GM18526 (cell line): ENCODE results near the gene SERTAD3.
A peak's percentile ranks its signal among the peaks of the same experiment; 100 is the strongest.

Source experiments
- POLR2A ChIP-seq: IDR thresholded peaks from 3 replicates; pipeline ENCODE4 v1.6.1; 2011; ENCODE audit not compliant: insufficient read length; ENCODE audit errors: extremely low read depth

Gene SERTAD3

DNA sequence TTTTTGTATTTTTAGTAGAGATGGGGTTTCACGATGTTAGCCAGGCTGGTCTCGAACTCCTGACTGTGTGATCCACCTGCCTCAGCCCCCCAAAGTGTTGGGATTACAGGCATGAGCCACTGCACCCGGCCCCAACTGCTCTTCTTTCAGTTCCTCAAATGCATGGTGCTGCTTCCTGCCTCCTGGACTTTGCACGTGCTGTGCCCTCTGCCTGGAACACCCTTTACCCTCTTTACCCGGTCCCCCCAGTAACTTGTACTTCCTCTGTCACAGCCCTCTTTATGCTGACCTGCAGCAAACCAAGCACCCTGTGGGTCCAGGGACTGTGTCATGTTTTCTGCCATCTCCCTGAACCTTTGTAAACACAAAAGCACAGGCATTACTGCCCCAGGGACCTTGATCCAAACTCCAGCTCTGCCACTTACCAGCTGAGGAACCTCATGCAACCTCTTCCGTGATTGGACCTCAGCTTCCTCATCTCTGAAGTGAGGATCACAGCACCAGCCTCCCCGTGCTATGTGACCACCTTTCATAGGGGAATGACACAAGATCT is 17.6 kb upstream of the SERTAD3 start:
- no peak for TF ChIP-seq POLR2A

DNA sequence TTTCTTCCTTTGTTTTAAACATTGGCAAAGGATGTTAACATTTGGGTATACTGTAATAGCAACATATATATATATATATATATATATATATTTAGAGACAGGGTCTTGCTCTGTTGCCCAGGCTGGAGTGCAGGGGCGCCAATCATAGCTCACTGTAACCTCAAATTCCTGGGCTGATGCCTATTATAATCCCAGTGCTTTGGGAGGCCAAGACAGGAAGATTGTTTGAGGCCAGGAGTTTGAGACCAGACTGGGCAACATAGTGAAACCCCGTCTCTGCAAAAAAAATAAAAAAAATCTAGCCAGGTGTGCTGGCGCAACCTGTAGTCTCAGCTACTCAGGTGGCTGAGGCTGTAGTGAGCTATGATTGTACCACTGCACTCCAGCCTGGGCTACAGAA is 16.1 kb upstream of the SERTAD3 start:
- no peak for TF ChIP-seq POLR2A

DNA sequence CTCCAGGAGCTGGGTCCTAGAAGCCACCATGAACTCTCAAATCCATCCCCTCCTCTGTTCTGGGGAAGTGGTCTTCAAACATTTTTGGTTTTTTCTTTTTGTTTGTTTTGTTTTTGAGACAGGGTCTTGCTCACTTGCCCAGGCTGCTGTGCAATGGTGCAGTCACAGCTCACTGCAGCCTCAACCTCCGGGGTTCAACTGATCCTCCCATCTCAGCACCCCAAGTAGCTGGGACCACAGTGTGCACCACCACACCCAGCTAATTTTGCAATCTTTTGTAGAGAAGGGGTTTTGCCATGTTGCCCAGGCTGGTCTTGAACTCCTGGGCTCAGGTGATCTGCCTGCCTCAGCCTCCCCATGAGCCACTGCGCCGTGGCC is 14.5 kb upstream of the SERTAD3 start:
- no peak for TF ChIP-seq POLR2A

DNA sequence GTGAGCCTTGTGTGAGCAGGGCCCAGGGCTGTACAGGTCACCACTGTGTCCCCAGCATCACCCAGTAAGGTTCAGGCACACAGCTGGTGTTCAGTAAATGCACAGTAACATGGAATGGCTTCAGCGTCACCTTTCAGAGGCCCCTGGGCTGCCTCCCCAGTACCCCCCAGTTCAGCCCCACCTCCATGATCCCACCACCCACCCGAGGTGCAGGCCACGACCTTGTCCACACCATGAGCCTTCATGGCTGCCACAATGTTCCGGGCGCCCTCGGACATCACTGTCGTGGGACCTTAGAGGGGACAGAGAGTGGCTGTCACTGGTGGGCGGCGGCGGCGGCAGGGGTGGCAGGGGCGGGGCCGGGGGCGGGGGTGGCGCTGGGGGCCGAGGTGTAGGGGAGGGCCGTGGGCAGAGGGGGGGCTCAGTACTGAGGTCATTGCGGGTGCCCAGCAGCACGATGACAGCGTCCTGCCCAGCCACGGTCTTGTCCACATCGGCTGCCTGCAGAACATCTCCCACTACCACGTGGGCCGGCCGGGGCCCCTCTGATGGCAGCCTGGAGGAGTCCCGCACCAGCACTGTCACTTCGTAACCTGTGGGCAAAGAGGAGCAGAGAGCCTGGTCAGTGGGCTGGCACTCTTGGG is 13.9 kb upstream of the SERTAD3 start:
- TF ChIP-seq POLR2A: no peak

DNA sequence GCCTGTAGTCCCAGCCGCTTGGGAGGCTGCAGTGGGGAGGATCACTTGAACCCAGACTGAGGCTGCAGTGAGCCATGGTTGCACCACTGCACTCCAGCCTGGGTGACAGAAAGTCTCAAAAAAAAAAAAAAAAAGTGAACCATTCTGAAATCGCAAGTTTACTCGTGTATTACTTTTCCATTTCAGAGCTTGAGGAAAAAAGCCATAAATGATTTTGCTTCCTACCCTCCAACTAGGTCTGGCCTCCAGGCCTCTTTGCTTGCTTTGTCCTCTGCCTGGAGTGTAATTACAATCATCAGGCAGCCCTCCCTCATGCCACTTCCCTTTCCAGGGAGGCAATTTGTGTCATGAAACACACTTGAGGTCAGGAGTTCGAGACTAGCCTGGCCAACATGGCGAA is 12.9 kb upstream of the SERTAD3 start:
- no peak for TF ChIP-seq POLR2A

DNA sequence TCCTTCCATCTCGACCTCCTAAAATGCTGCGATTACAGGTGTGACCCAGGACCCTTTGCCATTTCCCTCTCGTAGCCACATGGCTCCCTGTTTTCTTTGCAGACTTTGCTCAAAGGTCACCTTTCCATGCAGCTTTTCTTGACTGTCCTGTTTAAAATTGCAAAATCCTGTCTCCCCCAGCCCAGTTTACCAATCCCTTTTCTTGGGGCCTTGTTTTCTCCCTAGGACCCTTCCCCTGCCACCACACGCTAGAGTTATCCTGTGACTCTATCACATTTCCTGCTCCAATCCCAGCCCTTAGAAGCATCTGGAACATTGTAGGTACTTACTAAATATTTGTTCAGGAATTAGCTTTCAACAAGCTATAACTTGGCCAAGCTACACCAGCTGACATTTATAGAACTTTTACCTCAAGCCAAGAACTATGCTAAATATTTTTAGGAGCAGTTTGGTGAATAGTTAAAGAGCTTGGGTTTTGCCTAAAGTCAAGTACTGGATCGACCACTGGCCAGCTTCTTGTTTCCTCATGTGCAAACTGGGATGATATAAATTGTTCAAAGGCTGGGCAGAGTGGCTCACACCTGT is 9.1 kb upstream of the SERTAD3 start:
- TF ChIP-seq POLR2A: no peak

DNA sequence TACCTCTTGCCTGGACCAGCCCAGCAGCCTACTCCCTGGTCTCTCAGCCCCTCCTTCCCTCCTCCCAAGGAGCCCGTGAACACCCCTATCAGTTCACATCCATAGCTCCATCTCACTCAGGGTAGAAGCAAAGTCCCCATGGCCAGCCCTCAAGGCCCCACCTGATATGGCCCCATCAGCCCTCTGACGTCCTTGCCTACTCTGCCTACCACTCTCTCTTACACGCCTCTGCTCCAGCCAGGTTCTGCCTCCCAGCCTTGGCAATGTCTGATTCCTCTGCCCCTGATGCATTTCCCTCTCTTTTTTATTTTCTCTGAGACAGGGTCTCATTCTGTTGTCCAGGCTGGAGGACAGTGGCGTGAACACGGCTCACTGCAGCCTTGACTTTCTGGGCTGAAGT is 7.9 kb upstream of the SERTAD3 start:
- no peak for TF ChIP-seq POLR2A

DNA sequence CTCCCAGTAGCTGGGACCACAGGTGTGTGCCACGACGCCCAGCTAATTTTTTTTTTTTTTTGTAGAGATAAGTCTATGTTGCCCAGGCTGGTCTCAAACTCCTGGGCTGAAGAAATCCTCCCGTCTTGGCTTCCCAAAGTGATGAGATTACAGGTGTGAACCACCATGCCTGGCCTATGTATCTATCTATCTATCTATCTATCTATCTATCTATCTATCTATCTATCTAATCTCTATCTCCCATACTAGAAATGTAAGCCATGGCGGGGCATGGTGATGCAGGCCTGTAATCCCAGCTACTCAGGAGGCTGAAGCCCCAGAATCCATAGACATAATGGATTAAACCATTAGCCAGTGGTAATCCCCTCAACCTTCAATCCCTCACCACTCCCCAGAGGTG is 6.5 kb upstream of the SERTAD3 start:
- TF ChIP-seq POLR2A: no peak

DNA sequence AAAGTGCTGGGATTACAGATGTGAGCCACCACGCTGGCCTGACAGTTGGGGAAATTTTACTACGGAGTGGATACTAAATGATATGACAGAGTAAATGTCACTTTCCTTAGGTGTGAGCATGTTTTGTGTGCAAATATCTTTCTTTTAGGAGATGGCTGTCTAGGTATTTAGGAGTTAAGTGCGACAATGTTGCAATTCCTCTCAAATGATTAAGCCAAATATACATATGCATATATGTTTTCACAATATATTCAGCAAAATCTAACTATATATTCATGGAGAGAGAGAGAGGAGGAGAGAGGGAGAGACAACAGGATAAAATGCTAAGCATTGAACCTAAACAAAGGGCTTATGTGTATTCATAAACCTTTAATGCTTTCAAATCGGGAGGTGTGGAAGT is 5.4 kb upstream of the SERTAD3 start:
- no peak for TF ChIP-seq POLR2A

DNA sequence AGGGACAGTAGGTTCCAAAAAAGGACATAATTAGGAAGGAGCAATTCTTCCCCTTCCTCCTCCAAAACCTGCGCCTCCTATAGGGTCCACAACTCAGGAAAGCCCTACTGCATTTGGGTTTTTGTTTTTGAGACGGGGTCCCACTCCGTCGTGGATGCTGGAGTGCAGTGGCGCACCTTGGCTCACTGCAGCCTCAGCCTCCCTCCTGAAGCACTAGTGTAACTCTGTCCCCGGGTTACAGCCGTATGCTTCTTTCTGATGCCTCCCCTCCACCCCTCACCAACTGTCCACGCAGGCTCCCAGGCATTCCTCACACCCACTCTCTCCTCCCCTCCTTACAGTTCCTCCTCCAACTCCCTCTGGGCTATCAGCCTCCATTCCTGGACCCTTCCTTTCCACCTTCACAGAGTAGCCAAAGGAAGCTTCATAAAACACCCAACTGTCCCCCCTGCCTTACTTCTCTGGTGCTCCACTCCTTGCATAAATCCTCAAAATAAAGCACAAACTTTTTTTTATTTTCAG is 2.2 kb upstream of the SERTAD3 start:
- TF ChIP-seq POLR2A: no peak

DNA sequence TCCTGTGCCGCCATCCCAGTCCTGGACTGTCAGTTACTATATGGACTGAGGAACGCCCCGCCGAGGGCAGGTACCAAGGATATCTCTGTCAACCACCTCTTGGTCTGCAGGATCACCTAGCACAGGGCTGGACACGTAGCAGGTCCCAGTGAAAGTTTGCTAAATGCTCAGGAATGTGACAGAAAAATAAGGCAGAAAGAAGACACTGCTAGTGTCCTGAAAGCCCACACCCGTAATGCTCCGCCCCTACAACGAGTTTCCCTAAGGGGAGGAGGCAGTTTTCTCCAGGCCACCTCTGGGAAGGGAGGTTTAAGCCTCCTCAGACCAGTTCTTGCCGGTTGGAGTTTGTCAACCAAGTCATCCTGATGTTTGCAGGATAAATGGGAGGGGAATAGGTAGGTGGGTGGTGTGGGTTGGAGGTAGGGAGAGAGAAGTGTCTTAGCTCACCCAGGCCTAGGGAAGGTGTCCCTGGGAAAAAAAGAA is 1.7 kb upstream of the SERTAD3 start:
- TF ChIP-seq POLR2A: no peak

DNA sequence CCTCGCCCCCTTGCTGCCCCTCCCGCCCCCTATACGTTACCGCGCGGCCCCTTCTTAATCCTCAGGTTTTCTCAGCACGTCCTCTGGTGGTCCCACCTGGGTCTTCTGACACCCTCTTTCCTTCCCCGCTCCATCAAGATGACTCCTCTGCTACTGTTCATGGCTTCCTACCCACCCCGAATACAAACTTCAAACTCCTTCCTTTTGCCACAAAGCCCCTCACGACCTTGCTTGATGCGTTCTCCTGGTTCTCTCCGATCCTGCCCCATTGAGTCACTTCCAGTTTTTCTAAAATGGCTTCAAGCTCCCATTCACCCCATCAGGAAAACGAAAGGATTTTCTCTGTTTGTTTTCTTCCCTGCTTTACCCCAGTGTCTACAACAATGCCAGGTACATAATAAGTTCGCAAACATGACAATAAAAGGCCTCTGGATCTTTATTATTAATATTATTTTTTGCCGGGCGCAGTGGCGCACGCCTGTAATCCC is 734 bp upstream of the SERTAD3 start:
- TF ChIP-seq POLR2A: no peak

DNA sequence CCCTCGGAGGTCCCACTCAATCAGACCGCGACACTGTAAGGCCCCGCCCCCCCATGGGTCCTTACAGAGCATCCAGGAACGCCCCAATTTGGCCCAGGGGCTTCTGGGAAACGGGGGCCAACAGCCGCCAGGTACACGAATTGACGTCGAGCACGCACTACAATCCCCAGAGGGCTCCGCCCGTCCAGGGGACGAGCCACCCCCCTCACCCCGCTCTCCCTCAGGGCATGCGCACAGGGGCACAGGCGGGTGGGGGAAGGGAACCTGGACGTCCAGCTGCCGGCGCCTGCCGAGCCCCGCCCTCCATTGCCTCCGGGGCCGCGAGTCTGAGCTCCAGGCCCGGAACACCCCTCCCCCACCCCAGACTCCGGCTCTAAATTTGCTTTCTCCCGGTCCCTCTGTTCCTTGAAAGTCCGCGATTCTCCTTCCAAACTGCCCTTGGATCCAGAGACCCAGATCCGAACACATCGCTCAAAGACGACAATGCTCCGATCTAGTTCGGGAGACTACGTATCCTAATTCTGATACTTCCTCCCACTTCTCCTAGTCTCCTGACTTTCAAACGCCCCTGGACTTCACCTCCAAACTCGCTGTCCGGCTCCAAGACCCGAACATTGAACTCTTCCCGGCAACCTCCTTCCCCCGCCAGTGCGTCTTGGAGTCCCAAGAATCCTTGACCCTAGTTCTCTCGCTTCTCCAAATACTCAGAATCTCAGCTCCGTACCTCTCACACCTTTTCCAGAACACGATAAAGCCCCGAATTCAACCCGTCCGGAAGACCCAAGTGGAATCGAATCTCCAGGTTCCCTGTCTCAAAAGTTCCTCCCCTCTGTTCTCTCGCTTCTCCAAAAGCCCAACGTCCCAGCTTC is 770 bp downstream of the SERTAD3 start:
- peak; percentile 35 for TF ChIP-seq POLR2A

DNA sequence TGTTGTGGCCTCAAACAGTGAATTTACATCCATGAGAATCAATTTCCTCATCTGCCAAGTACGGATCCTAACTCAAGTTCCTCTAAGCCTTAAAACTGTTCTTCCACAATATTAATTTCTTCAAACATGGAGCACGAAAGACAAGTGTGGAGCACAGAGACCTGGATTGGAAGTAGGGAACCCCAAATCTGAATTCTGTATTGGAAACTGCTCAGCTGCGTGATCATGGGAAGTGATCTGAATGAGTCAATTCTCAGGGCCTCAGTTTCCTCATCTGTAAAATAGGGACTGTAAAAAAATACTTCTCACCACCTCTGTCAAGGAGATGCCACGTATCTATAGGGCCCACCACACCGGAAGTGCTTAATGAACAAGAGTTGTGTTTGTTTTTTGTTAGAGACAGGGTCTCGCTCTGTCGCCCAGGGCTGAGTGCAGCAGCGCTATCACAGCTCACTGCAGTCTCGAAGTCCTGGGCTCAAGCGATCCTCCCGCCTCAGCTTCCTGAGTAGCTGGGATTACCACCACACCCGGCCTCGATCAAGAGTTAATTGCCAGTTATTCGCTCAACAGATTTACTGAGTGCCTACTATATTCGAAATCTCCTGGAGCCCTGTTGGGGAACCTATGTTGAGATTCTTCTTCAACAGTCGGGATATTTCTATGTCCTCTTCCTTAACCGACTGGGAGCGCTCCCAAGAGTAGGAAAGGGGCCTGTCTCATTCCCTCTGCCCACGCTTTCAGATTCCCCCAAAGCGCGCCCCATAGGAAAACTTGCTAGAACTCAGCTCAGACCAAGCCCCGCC is 1.6 kb downstream of the SERTAD3 start:
- TF ChIP-seq POLR2A: no peak

DNA sequence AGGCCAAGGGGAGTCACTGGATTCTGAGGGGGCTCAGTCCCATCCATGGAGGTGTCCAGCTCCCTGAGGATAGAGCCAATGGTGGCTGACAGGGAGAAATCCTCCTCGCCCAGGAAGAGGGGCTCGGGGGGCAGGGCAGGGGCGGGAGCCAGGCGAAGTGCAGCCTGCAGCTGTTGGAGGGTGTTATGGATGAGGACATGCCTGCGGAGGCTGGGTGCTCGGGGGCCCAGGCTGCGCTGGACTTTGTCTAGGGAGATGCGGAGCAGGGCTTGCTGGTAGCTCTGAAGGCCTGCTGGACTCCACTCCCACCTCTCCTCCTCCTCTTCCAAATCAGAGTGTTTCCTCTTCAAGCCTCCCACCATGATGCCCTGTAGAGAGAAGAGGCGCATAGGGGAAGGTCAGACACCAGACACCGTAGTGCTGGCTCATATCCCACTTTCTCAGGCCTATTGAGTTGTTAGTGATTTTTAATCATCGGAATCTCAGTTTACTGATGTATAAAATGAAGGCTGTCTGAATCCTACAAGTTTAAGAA is 2.3 kb downstream of the SERTAD3 start:
- no peak for TF ChIP-seq POLR2A

DNA sequence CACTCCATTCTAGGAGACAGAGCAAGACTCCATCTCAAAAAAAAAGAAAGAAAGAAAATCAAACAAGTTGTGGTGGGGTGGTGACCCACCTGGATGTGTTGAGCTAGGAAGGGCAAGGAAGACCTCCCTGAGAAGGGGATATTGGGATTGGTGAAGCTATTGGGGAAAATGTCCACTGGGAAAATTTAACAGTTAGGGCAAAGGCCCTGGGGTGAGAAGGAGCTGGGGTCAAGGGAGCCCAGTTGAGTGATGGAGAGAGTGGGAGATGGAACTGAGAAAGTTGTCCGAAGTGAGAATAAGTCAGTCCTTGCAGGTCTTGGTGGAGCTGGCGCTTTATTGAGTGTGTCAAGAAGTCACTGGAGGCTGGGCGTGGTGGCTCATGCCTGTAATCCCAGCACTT is 5.9 kb downstream of the SERTAD3 start:
- no peak for TF ChIP-seq POLR2A
